ENCODE data around the gene CACNA1C. TPM values are rescaled to one million over a fixed set of nuclear protein-coding genes. Genes with fewer than 3 reads are reported as not detected.

The CACNA1C gene
- total RNA-seq, 1 donor from 2014 or later: 1.6 TPM

DNA sequence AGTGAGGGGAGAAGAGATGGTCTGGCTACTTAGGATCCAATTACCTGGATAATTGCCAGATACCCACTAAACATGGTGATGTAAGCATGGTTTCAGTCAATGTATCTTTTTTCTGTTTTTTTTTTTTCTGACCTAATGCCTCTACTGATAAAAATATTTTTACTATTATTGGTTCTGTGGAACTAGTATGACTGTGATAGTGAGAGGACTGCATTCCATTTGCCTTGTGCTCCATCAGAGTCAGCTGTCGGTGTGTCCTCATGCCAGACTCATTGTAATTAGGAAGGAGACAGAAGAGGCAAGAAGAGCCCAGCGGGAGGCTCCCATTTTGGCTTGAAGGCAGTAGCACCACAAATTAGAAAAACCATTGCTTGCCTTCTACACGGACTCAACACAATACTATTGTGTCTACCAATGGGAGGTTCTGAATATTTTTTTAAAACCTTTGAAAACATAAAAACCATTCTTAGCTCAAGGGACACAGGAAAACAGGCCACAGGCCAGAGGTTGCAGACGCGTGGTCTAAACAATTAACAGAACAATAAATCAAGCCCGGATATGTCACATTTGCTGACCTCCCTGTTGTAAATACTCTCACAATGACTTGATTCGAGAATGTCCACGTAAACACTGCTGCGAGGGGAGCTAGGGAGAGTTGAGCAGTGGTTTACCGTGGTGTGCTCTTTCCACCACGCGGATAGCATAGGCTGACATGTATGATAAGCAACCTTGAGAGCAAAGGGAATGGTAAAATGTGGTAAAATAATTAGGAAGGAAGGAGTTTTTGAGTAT is 35.0 kb upstream of the CACNA1C start:
- peaks cover 22% of the 10 kb centered on the region for H3K4me1 Mint-ChIP-seq

DNA sequence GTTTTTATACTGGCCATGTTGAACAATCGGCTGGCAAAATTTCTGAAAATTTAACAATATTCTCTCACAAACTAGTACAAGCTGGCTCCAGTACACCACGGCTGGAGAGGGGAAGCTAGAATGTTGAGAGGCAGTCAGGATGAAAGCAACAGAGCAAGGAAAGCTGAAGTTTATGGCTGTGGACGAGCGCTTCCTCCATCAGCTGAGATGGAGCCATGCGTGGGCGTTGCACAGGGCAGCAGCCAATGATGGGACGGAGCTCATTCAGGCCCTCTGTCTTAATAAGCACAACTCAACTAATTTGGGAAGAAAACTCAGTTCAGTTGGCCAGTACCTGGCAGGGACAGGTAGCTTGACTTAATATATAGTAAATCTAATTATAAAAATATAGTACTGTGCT is 34.4 kb upstream of the CACNA1C start:
- TF ChIP-seq, protein P1, sequence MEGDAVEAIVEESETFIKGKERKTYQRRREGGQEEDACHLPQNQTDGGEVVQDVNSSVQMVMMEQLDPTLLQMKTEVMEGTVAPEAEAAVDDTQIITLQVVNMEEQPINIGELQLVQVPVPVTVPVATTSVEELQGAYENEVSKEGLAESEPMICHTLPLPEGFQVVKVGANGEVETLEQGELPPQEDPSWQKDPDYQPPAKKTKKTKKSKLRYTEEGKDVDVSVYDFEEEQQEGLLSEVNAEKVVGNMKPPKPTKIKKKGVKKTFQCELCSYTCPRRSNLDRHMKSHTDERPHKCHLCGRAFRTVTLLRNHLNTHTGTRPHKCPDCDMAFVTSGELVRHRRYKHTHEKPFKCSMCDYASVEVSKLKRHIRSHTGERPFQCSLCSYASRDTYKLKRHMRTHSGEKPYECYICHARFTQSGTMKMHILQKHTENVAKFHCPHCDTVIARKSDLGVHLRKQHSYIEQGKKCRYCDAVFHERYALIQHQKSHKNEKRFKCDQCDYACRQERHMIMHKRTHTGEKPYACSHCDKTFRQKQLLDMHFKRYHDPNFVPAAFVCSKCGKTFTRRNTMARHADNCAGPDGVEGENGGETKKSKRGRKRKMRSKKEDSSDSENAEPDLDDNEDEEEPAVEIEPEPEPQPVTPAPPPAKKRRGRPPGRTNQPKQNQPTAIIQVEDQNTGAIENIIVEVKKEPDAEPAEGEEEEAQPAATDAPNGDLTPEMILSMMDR (conservative IDR thresholded peaks at IDR 0.05): no peak
- DNase-seq (ENCODE audit: low read depth, low spot score): no peak
- Mint-ChIP-seq H3K27me3 (ENCODE audit: low read depth) (peaks cover 33% of the 10 kb centered on the region), H3K4me3 (no peak overlapping the region), H3K9me3 (no peaks in the 10 kb centered on the region), H3K4me1 (peaks cover 21% of the 10 kb centered on the region), H3K27ac (ENCODE audit: unreplicated experiment) (no peak overlapping the region), H3K36me3 (ENCODE audit: low read depth) (no peaks in the 10 kb centered on the region)

More for the DNA sequence above, 35.0 kb upstream of the CACNA1C start:
- H3K4me3 Mint-ChIP-seq: no peak overlapping the region
- DNase-seq (ENCODE audit: low read depth, low spot score): no peak
- peaks cover 28% of the 10 kb centered on the region for H3K27me3 Mint-ChIP-seq (ENCODE audit: low read depth)
- H3K36me3 Mint-ChIP-seq (ENCODE audit: low read depth): no peaks in the 10 kb centered on the region
- no peak overlapping the region for H3K27ac Mint-ChIP-seq (ENCODE audit: unreplicated experiment)
- TF ChIP-seq, protein P1 (conservative IDR thresholded peaks at IDR 0.05): no peak
- H3K9me3 Mint-ChIP-seq: no peaks in the 10 kb centered on the region

DNA sequence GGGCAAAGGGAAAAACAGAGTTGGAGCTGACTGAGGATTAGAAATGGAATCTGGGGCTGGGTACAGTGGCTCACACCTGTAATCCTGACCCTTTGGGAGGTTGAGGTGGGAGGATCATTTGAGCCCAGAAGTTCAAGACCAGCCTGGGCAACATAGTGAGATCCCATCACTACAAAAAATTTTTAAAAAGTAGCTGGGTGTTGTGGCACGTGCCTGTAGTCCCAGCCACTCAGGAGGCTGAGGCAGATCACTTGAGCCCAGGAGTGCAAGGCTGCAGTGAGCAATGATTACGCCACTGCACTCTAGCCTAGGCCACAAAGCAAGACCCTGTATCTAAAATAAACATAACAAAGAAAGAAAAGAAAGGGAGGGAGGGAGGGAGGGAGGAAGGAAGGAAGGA is 33.7 kb upstream of the CACNA1C start:
- TF ChIP-seq, protein P1 (conservative IDR thresholded peaks at IDR 0.05): no peak
- no peak overlapping the region for H3K27ac Mint-ChIP-seq (ENCODE audit: unreplicated experiment)
- H3K36me3 Mint-ChIP-seq (ENCODE audit: low read depth): no peaks in the 10 kb centered on the region
- H3K9me3 Mint-ChIP-seq: no peaks in the 10 kb centered on the region
- no peak overlapping the region for H3K4me3 Mint-ChIP-seq
- peaks cover 40% of the 10 kb centered on the region for H3K27me3 Mint-ChIP-seq (ENCODE audit: low read depth)
- no peak for DNase-seq (ENCODE audit: low read depth, low spot score)
- H3K4me1 Mint-ChIP-seq: peaks cover 14% of the 10 kb centered on the region

DNA sequence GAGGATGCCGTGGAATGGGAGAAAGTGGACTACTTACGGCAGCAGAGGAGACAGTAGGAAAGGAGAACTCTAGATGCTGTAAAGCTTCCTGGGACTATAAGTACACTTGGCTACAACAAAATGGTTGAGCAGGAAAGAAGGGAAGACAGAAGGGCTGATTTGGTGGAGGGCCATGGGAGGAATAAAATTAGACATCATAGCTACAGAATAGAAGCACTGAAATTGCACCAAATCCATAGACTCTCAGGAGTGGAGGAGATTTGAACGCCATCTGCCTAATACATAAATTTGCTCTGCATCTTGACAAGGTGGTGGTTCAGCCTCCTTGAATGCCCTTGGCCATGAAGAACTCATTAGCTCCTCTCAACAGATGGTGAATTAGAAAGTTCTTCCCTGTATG is 32.3 kb upstream of the CACNA1C start:
- no peak overlapping the region for H3K4me3 Mint-ChIP-seq
- H3K36me3 Mint-ChIP-seq (ENCODE audit: low read depth): no peaks in the 10 kb centered on the region
- TF ChIP-seq, protein P1 (conservative IDR thresholded peaks at IDR 0.05): no peak
- H3K4me1 Mint-ChIP-seq: peaks cover 14% of the 10 kb centered on the region
- no peaks in the 10 kb centered on the region for H3K9me3 Mint-ChIP-seq
- peaks cover 44% of the 10 kb centered on the region for H3K27me3 Mint-ChIP-seq (ENCODE audit: low read depth)
- no peak for DNase-seq (ENCODE audit: low read depth, low spot score)
- no peak overlapping the region for H3K27ac Mint-ChIP-seq (ENCODE audit: unreplicated experiment)

DNA sequence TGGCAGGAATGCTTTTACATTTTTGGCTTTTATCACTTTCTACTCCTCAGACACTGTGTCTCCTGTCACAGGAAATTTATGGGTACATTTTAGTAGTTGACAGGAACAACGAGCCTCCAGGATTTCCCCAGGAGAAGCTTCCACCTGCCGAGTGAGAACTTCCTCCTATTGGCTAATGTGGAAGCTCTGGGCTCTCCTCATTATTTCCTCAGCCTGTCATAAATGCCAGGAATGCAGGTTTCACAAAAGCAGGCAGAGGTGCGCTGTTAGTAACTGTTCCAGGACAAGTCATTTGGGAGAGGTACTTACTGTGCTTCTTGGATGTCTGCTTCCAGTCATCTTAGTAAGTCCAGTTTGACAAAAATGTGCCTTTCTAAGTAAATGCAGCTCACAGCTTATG is 29.4 kb upstream of the CACNA1C start:
- H3K9me3 Mint-ChIP-seq: no peaks in the 10 kb centered on the region
- H3K27me3 Mint-ChIP-seq (ENCODE audit: low read depth): peaks cover 40% of the 10 kb centered on the region
- TF ChIP-seq, protein P1 (conservative IDR thresholded peaks at IDR 0.05): no peak
- H3K4me1 Mint-ChIP-seq: peaks cover 1% of the 10 kb centered on the region
- DNase-seq (ENCODE audit: low read depth, low spot score): no peak
- no peaks in the 10 kb centered on the region for H3K36me3 Mint-ChIP-seq (ENCODE audit: low read depth)
- no peak overlapping the region for H3K4me3 Mint-ChIP-seq
- no peak overlapping the region for H3K27ac Mint-ChIP-seq (ENCODE audit: unreplicated experiment)
